Inflammatory macrophage (primary cell): Measurements from ENCODE around the gene BAIAP2.
"Not testable (repeated sequence)": the region's sequence is repeated elsewhere in the genome, so short reads cannot be mapped to it uniquely, and the experiment has no call there.

ENCODE experiments used
- DNase-seq, 2 donors: peaks; one replicate each; pipeline ENCODE4 v3.0.0-alpha.2; 2020 to 2022

The BAIAP2 gene

DNA sequence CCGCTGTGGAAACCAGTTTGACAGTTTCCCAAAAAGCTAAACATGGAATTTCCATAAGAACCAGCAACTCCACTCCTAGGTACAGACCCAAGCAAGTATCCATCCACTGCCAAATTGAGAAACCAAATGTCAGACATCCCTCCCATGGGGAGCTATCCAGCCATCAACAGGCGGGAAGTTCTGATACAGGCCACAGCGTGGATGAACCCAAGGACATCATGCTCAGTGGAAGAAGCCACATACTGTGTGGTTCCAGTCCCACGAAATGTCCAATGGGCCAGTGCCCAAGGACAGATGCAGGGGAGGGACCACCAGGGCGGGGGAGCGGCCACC, 12.6 kb upstream of the BAIAP2 start:
- no peak for DNase-seq

GRCh38 chr17:81025065-81025740, 9.7 kb upstream of the BAIAP2 start:
- no peak for DNase-seq

- DNase-seq, result no peak
Measured at GRCh38 chr17:81025741-81026129, 9.2 kb upstream of the BAIAP2 start.

- no peak for DNase-seq
Measured at GRCh38 chr17:81026266-81027036, 8.5 kb upstream of the BAIAP2 start.

- DNase-seq, result no peak
Measured at GRCh38 chr17:81027038-81027437, 7.9 kb upstream of the BAIAP2 start.

DNA sequence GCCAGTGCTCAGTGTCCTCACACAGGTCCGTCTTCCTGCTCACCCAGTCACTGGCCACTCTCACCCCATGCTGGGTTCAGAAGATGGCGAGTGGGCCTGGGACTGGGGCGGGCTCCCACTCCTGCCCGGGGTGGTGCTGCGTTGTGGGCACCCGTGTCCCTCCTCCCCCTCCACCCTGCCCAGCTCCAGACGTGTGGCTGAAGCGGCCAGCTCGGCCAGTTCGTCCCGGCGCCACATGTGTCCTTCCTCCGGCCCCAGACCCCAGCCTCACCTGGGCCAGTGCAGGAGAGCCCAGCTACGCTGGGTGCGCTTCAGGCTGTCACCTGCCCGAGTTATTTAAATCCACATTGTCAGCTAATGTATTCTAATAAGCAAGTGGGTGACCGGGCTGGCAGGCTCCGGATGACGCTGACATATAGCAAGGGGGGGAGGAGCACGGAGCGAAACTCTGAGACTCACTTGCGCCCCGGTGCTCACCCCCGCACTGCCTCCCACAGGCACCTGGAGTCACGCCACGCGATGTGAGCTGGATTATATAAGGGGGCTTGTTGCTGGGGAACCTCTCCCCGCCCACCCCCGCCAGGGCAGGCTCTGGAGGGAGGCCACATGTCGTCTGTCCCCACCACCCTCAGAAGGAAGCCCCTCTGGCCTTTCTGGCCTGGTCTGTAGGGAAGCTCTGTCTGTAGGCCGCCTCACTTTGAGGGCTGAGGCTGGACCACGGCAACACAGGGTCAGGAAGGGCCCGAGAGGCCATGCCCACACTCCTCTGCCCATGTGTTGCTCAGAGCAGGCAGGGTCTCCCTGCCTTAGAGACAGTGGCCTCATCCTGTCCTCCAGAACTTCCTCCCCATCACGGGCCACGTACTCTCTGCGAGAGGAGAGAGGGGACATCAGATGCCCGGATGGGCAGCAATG, 7.1 kb upstream of the BAIAP2 start:
- DNase-seq, result peak in 1 of 2 donors; percentile 29

- DNase-seq, result no peak
Measured at GRCh38 chr17:81028506-81028858, 6.5 kb upstream of the BAIAP2 start.

DNA sequence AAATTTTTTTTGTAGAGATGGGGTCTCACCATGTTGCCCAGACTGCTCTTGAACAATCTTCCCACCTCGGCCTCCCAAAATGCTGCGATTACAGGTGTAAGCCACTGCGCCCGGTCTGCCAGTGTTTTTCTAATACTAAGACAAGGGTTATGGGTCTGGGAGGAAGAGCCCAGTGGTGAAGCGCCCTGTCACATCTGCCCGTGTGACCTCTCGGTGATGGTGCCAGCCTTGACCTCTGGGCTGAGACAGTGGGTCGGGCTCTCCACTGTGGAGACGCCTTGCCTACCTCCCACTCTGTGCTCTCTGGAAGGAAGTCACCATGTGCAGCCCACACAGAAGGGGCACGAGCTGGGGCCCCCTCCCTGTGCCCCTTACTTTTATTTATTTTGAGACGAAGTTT, 5.1 kb upstream of the BAIAP2 start:
- peak; percentile 39 to 40 for DNase-seq

GRCh38 chr17:81030312-81030711, 4.6 kb upstream of the BAIAP2 start:
- not testable (repeated sequence) for DNase-seq

- DNase-seq, result no peak
Measured at GRCh38 chr17:81030741-81031565, 4.0 kb upstream of the BAIAP2 start.

DNA sequence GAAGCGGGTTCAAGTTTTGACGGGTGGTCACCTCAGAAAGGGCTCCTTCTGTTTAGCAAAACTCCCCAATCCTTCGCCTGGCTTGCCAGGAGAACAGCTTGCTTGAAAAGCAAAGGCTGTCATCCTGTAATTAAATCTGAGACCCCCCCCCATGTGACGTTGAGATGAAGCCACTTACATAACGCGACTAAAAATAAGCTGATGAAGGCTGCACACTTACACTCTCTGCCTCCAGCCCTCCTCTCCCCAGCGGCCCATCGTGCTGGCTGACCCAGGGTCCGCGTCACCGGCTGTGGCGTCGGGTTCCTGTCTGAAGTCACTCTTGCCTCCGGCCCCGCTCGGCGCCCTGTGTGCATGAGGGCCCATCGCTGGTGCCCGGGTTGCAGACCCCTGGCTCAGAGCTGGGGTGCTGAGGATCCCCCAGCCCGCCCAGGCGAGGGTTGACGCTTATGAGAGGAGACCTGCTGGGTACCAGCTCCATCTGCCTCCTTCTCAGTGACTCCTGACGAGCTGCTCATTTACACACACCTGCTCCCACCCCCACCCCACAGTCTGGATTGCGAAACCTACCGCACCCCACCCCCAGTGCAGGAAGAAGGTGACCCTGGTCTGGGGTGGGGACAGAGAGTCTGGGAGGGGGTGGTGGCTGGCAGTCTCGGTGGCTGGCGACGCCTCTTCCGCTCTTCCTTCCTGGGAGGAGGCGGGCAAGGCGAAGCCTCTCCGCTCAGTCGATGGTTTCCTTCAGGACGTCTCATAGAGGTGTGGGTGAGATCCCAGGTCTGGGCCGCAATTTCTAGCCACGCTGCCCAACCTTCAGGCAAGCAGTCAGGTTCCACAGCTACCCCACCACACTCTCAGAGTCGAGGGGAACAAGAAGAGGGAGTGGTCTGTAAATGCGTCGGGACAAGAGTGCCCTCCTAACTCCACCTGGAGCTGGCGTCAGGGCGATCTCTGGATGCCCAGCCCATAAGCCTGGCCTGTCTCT, 3.1 kb upstream of the BAIAP2 start:
- DNase-seq, result no peak

- no peak for DNase-seq
Measured at GRCh38 chr17:81032641-81033480, 2.1 kb upstream of the BAIAP2 start.

DNA sequence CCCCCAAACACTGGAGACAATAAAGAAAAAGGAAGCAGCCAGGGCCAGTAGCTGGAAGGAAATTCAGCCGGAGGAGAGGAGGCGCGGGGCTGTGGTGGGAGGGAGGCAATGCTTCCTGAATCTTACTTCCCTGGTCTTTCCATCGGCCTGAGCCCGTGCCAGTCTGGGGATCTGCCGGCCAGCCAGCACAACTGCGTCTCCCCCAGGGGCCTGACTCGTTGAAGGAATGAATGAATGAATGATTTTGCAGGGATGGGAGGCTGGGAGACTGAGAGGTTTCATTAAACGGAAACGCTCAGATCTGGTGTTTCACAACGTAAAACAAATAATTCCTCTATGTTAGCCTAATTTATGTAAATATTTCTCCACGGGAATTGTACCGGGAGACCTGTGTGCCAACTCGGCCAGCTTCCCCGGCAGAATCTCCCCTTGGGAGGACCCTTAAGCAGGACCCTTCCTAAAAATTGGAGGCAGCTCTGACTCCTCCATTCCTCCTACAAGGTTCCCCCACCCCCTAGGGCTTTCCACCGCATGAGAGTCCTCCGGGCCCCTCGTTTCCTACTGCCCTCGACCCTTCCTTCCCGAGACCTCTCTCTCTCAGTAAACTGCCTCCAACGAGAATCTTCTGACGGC, 1.3 kb upstream of the BAIAP2 start:
- peak; percentile 64 to 79 for DNase-seq

GRCh38 chr17:81034168-81034777, 678 bp upstream of the BAIAP2 start:
- no peak for DNase-seq

- peak; percentile 4 to 17 for DNase-seq
Measured at GRCh38 chr17:81035521-81036196, 708 bp downstream of the BAIAP2 start.

- DNase-seq, result peak; percentile 17 to 40
Measured at GRCh38 chr17:81036197-81036941, 1.4 kb downstream of the BAIAP2 start.

GRCh38 chr17:81037026-81037797, 2.3 kb downstream of the BAIAP2 start:
- no peak for DNase-seq
